ENCODE data around the gene CEP350. TPM values are rescaled to one million over a fixed set of nuclear protein-coding genes. Genes with fewer than 3 reads are reported as not detected.
"Not testable (repeated sequence)": the region's sequence is repeated elsewhere in the genome, so short reads cannot be mapped to it uniquely, and the experiment has no call there.

The CEP350 gene
- polyA plus RNA-seq, 2 donors: 5.0 to 5.2 TPM

GRCh38 chr1:180130651-180131050 lies 176.0 kb downstream of the CEP350 start:
- WGBS, 2 donors: 87 to 90% methylated on average over 2 of the region's 2 CpGs
- Histone ChIP-seq H3K9me3 (ENCODE audit: control insufficient read depth in 2 of 2, insufficient read depth in 1 of 2, low read depth in 1 of 2, low read length in 1 of 2) (no peaks in the 10 kb centered on the region), H3K27ac (ENCODE audit: low read depth in 2 of 2, low read length in 1 of 2) (no peak overlapping the region), H3K4me1 (ENCODE audit: control insufficient read depth in 2 of 2, insufficient read depth in 2 of 2, low read length in 1 of 2) (peaks cover 2 to 4% of the 10 kb centered on the region in 2 donors), H3K36me3 (ENCODE audit: control insufficient read depth in 2 of 2, insufficient read depth in 2 of 2, low read length in 1 of 2) (no peaks in the 10 kb centered on the region), H3K4me3 (ENCODE audit: low read depth in 1 of 2, low read length in 2 of 2) (no peak overlapping the region), H3K27me3 (ENCODE audit: control insufficient read depth in 1 of 2, insufficient read depth in 2 of 2, low read length in 2 of 2) (no peaks in the 10 kb centered on the region)

- H3K4me1 ChIP-seq (ENCODE audit: control insufficient read depth in 2 of 2, insufficient read depth in 2 of 2, low read length in 1 of 2): peaks cover under 1 to 4% of the 10 kb centered on the region in 2 donors
- H3K27me3 ChIP-seq (ENCODE audit: control insufficient read depth in 1 of 2, insufficient read depth in 2 of 2, low read length in 2 of 2): no peaks in the 10 kb centered on the region
- no peak overlapping the region for H3K4me3 ChIP-seq (ENCODE audit: low read depth in 1 of 2, low read length in 2 of 2)
- H3K36me3 ChIP-seq (ENCODE audit: control insufficient read depth in 2 of 2, insufficient read depth in 2 of 2, low read length in 1 of 2): no peaks in the 10 kb centered on the region
- H3K9me3 ChIP-seq (ENCODE audit: control insufficient read depth in 2 of 2, insufficient read depth in 1 of 2, low read depth in 1 of 2, low read length in 1 of 2): no peaks in the 10 kb centered on the region
- 59 to 70% methylated on average over 5 of the region's 5 CpGs for WGBS, 2 donors
- no peak overlapping the region for H3K27ac ChIP-seq (ENCODE audit: low read depth in 2 of 2, low read length in 1 of 2)
Measured at GRCh38 chr1:180131510-180131909, 176.9 kb downstream of the CEP350 start.

GRCh38 chr1:180133193-180133592 lies 178.6 kb downstream of the CEP350 start:
- Histone ChIP-seq H3K27me3 (ENCODE audit: control insufficient read depth in 1 of 2, insufficient read depth in 2 of 2, low read length in 2 of 2) (no peaks in the 10 kb centered on the region), H3K4me3 (ENCODE audit: low read depth in 1 of 2, low read length in 2 of 2) (no peak overlapping the region), H3K36me3 (ENCODE audit: control insufficient read depth in 2 of 2, insufficient read depth in 2 of 2, low read length in 1 of 2) (no peaks in the 10 kb centered on the region), H3K9me3 (ENCODE audit: control insufficient read depth in 2 of 2, insufficient read depth in 1 of 2, low read depth in 1 of 2, low read length in 1 of 2) (no peaks in the 10 kb centered on the region), H3K4me1 (ENCODE audit: control insufficient read depth in 2 of 2, insufficient read depth in 2 of 2, low read length in 1 of 2) (peaks cover 0 to 4% of the 10 kb centered on the region in 2 donors), H3K27ac (ENCODE audit: low read depth in 2 of 2, low read length in 1 of 2) (no peak overlapping the region)
- 56 to 78% methylated on average over 1 of the region's 1 CpG for WGBS, 2 donors

- not testable (repeated sequence) for H3K27me3 ChIP-seq (ENCODE audit: control insufficient read depth in 1 of 2, insufficient read depth in 2 of 2, low read length in 2 of 2); H3K4me1 ChIP-seq (ENCODE audit: control insufficient read depth in 2 of 2, insufficient read depth in 2 of 2, low read length in 1 of 2); H3K4me3 ChIP-seq (ENCODE audit: low read depth in 1 of 2, low read length in 2 of 2); H3K27ac ChIP-seq (ENCODE audit: low read depth in 2 of 2, low read length in 1 of 2); H3K9me3 ChIP-seq (ENCODE audit: control insufficient read depth in 2 of 2, insufficient read depth in 1 of 2, low read depth in 1 of 2, low read length in 1 of 2); H3K36me3 ChIP-seq (ENCODE audit: control insufficient read depth in 2 of 2, insufficient read depth in 2 of 2, low read length in 1 of 2)
- 80 to 86% methylated on average over 9 of the region's 9 CpGs for WGBS, 2 donors
Measured at GRCh38 chr1:180133688-180134087, 179.1 kb downstream of the CEP350 start.

- Histone ChIP-seq H3K36me3 (ENCODE audit: control insufficient read depth in 2 of 2, insufficient read depth in 2 of 2, low read length in 1 of 2) (no peaks in the 10 kb centered on the region), H3K27ac (ENCODE audit: low read depth in 2 of 2, low read length in 1 of 2) (no peak overlapping the region), H3K27me3 (ENCODE audit: control insufficient read depth in 1 of 2, insufficient read depth in 2 of 2, low read length in 2 of 2) (no peaks in the 10 kb centered on the region), H3K9me3 (ENCODE audit: control insufficient read depth in 2 of 2, insufficient read depth in 1 of 2, low read depth in 1 of 2, low read length in 1 of 2) (no peaks in the 10 kb centered on the region), H3K4me1 (ENCODE audit: control insufficient read depth in 2 of 2, insufficient read depth in 2 of 2, low read length in 1 of 2) (no peaks in the 10 kb centered on the region), H3K4me3 (ENCODE audit: low read depth in 1 of 2, low read length in 2 of 2) (no peak overlapping the region)
- 21 to 26% methylated on average over 1 of the region's 1 CpG for WGBS, 2 donors
Measured at GRCh38 chr1:180135535-180135934, 180.9 kb downstream of the CEP350 start.

- 54 to 65% methylated on average over 4 of the region's 4 CpGs for WGBS, 2 donors
- no peaks in the 10 kb centered on the region for H3K9me3 ChIP-seq (ENCODE audit: control insufficient read depth in 2 of 2, insufficient read depth in 1 of 2, low read depth in 1 of 2, low read length in 1 of 2)
- no peaks in the 10 kb centered on the region for H3K27me3 ChIP-seq (ENCODE audit: control insufficient read depth in 1 of 2, insufficient read depth in 2 of 2, low read length in 2 of 2)
- no peaks in the 10 kb centered on the region for H3K36me3 ChIP-seq (ENCODE audit: control insufficient read depth in 2 of 2, insufficient read depth in 2 of 2, low read length in 1 of 2)
- H3K4me3 ChIP-seq (ENCODE audit: low read depth in 1 of 2, low read length in 2 of 2): no peak overlapping the region
- no peaks in the 10 kb centered on the region for H3K4me1 ChIP-seq (ENCODE audit: control insufficient read depth in 2 of 2, insufficient read depth in 2 of 2, low read length in 1 of 2)
- peak overlapping the region; percentile 34 to 47 for H3K27ac ChIP-seq (ENCODE audit: low read depth in 2 of 2, low read length in 1 of 2)
Measured at GRCh38 chr1:180136331-180136967, 181.8 kb downstream of the CEP350 start.

- no peaks in the 10 kb centered on the region for H3K4me1 ChIP-seq (ENCODE audit: control insufficient read depth in 2 of 2, insufficient read depth in 2 of 2, low read length in 1 of 2)
- no peak overlapping the region for H3K27ac ChIP-seq (ENCODE audit: low read depth in 2 of 2, low read length in 1 of 2)
- no peaks in the 10 kb centered on the region for H3K36me3 ChIP-seq (ENCODE audit: control insufficient read depth in 2 of 2, insufficient read depth in 2 of 2, low read length in 1 of 2)
- no peaks in the 10 kb centered on the region for H3K27me3 ChIP-seq (ENCODE audit: control insufficient read depth in 1 of 2, insufficient read depth in 2 of 2, low read length in 2 of 2)
- H3K9me3 ChIP-seq (ENCODE audit: control insufficient read depth in 2 of 2, insufficient read depth in 1 of 2, low read depth in 1 of 2, low read length in 1 of 2): no peaks in the 10 kb centered on the region
- H3K4me3 ChIP-seq (ENCODE audit: low read depth in 1 of 2, low read length in 2 of 2): no peak overlapping the region
Measured at GRCh38 chr1:180136968-180137356, 182.4 kb downstream of the CEP350 start.

GRCh38 chr1:180137776-180138175 lies 183.2 kb downstream of the CEP350 start:
- Histone ChIP-seq H3K36me3 (ENCODE audit: control insufficient read depth in 2 of 2, insufficient read depth in 2 of 2, low read length in 1 of 2) (no peaks in the 10 kb centered on the region), H3K9me3 (ENCODE audit: control insufficient read depth in 2 of 2, insufficient read depth in 1 of 2, low read depth in 1 of 2, low read length in 1 of 2) (no peaks in the 10 kb centered on the region), H3K27me3 (ENCODE audit: control insufficient read depth in 1 of 2, insufficient read depth in 2 of 2, low read length in 2 of 2) (no peaks in the 10 kb centered on the region), H3K27ac (ENCODE audit: low read depth in 2 of 2, low read length in 1 of 2) (no peak overlapping the region), H3K4me1 (ENCODE audit: control insufficient read depth in 2 of 2, insufficient read depth in 2 of 2, low read length in 1 of 2) (no peaks in the 10 kb centered on the region), H3K4me3 (ENCODE audit: low read depth in 1 of 2, low read length in 2 of 2) (no peak overlapping the region)
- WGBS, 2 donors: 71 to 73% methylated on average over 2 of the region's 2 CpGs

GRCh38 chr1:180141381-180141934 lies 186.8 kb downstream of the CEP350 start:
- Histone ChIP-seq H3K27me3 (ENCODE audit: control insufficient read depth in 1 of 2, insufficient read depth in 2 of 2, low read length in 2 of 2) (no peaks in the 10 kb centered on the region), H3K4me1 (ENCODE audit: control insufficient read depth in 2 of 2, insufficient read depth in 2 of 2, low read length in 1 of 2) (no peaks in the 10 kb centered on the region), H3K9me3 (ENCODE audit: control insufficient read depth in 2 of 2, insufficient read depth in 1 of 2, low read depth in 1 of 2, low read length in 1 of 2) (no peaks in the 10 kb centered on the region), H3K27ac (ENCODE audit: low read depth in 2 of 2, low read length in 1 of 2) (no peak overlapping the region), H3K36me3 (ENCODE audit: control insufficient read depth in 2 of 2, insufficient read depth in 2 of 2, low read length in 1 of 2) (no peaks in the 10 kb centered on the region), H3K4me3 (ENCODE audit: low read depth in 1 of 2, low read length in 2 of 2) (no peak overlapping the region)
- WGBS, 2 donors: 71 to 81% methylated on average over 6 of the region's 6 CpGs

- 50 to 84% methylated on average over 3 of the region's 3 CpGs for WGBS, 2 donors
- Histone ChIP-seq H3K9me3 (ENCODE audit: control insufficient read depth in 2 of 2, insufficient read depth in 1 of 2, low read depth in 1 of 2, low read length in 1 of 2) (no peaks in the 10 kb centered on the region), H3K4me1 (ENCODE audit: control insufficient read depth in 2 of 2, insufficient read depth in 2 of 2, low read length in 1 of 2) (no peaks in the 10 kb centered on the region), H3K27ac (ENCODE audit: low read depth in 2 of 2, low read length in 1 of 2) (no peak overlapping the region), H3K4me3 (ENCODE audit: low read depth in 1 of 2, low read length in 2 of 2) (no peak overlapping the region), H3K36me3 (ENCODE audit: control insufficient read depth in 2 of 2, insufficient read depth in 2 of 2, low read length in 1 of 2) (no peaks in the 10 kb centered on the region), H3K27me3 (ENCODE audit: control insufficient read depth in 1 of 2, insufficient read depth in 2 of 2, low read length in 2 of 2) (no peaks in the 10 kb centered on the region)
Measured at GRCh38 chr1:180143359-180143758, 188.7 kb downstream of the CEP350 start.

Measured in esophagus (tissue), 2 donors.